Measurements from ENCODE around the gene SELENOO.
"Not testable (repeated sequence)": the region's sequence is repeated elsewhere in the genome, so short reads cannot be mapped to it uniquely, and the experiment has no call there.

The SELENOO gene

DNA sequence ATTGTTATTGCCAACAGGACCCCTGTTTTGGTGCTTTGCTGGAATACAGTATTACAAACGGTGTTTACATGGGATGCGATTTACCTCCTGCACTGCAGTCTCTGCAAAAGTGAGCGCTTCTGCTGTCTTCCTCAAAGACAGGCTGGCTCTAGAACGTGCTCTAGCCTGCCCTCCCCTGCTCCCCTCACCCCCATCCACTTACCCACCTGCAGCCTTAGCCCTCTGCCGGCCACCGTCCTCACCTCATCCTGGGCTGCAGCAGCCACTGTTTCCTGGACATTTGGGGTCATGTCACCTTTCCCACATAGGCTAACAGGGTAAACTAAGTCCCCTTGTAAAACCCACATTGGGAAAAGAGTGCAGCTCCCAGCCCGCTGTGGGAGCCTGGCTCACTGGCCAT lies 39.9 kb upstream of the SELENOO start:
- H3K4me1 ChIP-seq: no peaks in the 10 kb centered on the region
- no peaks in the 10 kb centered on the region for H3K9me3 ChIP-seq
- no peaks in the 10 kb centered on the region for H3K27me3 ChIP-seq
- no peak for DNase-seq
- no peak overlapping the region for H3K4me3 ChIP-seq (ENCODE audit: low read depth, low read length)
- TF ChIP-seq, protein P1, sequence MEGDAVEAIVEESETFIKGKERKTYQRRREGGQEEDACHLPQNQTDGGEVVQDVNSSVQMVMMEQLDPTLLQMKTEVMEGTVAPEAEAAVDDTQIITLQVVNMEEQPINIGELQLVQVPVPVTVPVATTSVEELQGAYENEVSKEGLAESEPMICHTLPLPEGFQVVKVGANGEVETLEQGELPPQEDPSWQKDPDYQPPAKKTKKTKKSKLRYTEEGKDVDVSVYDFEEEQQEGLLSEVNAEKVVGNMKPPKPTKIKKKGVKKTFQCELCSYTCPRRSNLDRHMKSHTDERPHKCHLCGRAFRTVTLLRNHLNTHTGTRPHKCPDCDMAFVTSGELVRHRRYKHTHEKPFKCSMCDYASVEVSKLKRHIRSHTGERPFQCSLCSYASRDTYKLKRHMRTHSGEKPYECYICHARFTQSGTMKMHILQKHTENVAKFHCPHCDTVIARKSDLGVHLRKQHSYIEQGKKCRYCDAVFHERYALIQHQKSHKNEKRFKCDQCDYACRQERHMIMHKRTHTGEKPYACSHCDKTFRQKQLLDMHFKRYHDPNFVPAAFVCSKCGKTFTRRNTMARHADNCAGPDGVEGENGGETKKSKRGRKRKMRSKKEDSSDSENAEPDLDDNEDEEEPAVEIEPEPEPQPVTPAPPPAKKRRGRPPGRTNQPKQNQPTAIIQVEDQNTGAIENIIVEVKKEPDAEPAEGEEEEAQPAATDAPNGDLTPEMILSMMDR (IDR thresholded peaks at IDR 0.05; ENCODE audit: low read depth, low read length): no peak
- H3K36me3 ChIP-seq: no peaks in the 10 kb centered on the region

DNA sequence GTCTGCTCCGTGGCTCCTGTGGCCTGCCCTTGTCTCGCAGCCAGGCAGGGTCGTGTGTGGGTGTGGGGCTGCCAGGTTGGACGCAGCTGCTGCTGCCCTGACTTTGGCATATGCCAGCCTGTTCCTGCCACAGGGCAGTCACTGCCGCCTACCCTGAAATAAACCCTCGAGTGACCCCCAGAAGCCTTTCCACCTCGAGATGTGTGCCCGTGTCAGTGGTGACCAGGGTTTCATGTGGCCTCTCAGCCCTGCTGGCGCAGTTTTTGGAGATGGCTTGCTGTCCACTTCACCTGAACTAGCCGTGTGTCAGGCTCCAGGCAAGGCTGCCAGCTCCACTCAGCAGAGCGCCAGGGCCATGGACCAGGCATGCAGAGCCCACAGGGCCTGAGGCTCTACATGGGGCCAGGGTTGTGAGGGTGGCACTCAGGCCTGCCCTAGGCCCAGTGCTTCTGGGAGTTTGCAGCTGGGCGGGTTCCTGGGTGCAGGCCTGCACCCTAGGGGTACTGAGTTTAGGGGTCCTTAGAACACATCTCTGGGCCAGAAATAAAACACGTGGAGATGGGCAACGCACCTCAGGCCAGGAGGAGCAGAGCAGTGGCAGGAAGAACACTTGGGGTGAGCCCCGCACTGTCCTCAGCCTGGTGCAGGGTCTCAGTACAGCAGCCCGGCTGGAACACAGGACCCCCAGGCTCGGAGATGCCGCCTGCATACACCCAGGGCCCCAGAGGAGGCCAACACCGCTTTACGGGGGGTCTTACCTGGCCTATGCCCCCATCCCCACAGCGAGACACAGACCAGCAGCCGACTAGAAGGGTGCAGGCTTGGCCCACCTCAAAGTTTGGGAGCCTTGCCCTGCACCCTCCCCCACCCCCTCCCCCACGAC lies 39.1 kb upstream of the SELENOO start:
- TF ChIP-seq, protein P1 (IDR thresholded peaks at IDR 0.05; ENCODE audit: low read depth, low read length): no peak
- no peaks in the 10 kb centered on the region for H3K36me3 ChIP-seq
- no peaks in the 10 kb centered on the region for H3K4me1 ChIP-seq
- H3K4me3 ChIP-seq (ENCODE audit: low read depth, low read length): no peak overlapping the region
- DNase-seq: no peak
- no peaks in the 10 kb centered on the region; the same call in 1 of the 2 replicates for H3K9me3 ChIP-seq
- H3K27me3 ChIP-seq: no peaks in the 10 kb centered on the region

DNA sequence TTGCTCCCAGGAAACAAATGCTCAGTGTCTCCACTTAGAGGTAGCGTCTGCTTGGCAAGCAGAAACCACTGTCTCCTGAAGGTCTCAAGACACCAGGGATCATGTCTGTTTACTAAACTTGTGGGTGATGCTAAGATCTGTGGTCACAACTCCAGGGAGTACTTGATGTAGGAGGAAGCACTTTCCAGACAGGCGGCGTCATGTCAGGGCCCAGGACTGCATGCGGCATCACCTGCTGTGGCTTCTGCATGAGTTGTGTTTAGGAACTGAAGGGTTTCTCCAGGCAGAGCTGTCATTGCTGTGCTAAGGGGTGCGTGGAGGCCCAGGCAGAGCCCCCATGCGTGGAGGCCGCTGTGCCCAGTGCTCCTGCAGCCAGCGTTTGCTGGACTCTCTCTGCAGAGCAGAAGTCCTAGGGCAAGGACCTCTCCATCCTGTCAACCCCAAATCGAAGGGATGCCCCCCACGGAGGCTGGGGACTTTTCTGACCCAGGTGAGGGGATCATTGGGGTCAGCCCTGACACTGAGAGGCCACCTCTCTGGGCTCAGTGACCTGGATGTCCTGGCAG lies 38.3 kb upstream of the SELENOO start:
- Histone ChIP-seq H3K27me3 (no peaks in the 10 kb centered on the region), H3K4me1 (no peaks in the 10 kb centered on the region), H3K36me3 (no peaks in the 10 kb centered on the region), H3K9me3 (no peaks in the 10 kb centered on the region; the same call in 1 of the 2 replicates), H3K4me3 (ENCODE audit: low read depth, low read length) (no peak overlapping the region)
- no peak for DNase-seq
- TF ChIP-seq, protein P1 (IDR thresholded peaks at IDR 0.05; ENCODE audit: low read depth, low read length): no peak

DNA sequence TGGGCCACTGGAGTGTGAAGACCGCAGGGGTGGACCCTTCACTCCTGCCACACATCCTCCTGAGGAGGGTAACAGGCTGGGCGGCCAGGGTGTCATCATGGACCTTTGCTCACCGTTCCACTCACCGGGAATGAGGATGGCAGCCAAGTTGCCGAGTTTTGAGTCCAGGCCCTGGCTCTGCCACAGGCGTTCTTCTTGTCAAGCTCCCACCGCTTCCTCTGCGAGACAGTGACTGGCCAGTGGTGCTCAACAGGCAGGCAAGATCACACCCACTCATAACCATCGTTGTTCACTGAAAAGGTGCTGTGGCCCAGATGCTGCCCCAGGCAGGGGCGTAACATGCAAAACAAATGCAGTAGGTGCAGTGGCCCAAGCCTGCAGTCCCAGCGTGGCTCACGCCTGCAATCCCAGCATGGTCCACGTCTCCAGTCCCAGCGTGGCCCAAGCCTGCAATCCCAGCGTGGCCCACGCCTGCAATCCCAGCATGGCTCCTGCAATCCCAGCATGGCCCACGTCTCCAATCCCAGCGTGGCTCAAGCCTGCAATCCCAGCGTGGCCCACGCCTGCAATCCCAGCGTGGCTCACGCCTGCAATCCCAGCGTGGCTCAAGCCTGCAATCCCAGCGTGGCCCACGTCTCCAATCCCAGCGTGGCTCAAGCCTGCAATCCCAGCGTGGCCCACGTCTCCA lies 35.2 kb upstream of the SELENOO start:
- H3K4me1 ChIP-seq: no peaks in the 10 kb centered on the region
- no peak overlapping the region for H3K4me3 ChIP-seq (ENCODE audit: low read depth, low read length)
- DNase-seq: no peak
- no peaks in the 10 kb centered on the region for H3K36me3 ChIP-seq
- no peaks in the 10 kb centered on the region; the same call in 1 of the 2 replicates for H3K9me3 ChIP-seq
- H3K27me3 ChIP-seq: peaks cover 6% of the 10 kb centered on the region
- TF ChIP-seq, protein P1 (IDR thresholded peaks at IDR 0.05; ENCODE audit: low read depth, low read length): no peak

DNA sequence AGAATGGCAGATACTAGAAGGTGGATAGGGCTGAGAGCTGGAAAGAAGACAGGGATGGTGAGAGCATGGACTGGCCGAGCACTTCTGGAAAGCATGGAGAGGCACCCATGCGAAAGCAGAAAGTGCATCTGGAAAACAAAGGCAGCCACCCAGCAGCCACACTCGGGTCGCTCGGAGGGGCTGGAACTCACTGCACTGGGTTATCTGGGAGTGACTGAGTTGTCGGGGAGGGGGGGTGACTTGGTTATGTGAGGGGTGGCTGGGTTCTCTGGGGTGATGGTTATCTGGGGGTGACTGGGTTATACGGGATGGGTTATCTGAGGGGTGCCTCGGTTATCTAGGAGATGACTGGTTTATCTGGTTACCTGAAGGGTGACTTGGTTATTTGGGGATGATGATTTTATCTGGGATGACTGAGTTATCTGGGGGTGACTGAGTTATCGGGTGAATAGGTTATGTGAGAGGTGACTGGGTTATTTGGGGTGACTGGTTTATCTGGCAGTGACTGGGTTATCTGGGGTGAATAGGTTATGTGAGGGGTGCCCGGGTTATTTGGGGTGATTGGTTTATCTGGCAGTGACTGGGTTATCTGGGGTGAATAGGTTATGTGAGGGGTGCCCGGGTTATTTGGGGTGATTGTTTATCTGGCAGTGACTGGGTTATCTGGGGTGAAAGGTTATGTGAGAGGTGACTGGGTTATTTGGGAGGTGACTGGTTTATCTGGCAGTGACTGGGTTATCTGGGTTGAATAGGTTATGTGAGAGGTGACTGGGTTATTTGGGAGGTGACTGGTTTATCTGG lies 32.9 kb upstream of the SELENOO start:
- Histone ChIP-seq H3K4me1 (no peaks in the 10 kb centered on the region), H3K27me3 (peaks cover 10% of the 10 kb centered on the region), H3K36me3 (no peaks in the 10 kb centered on the region), H3K4me3 (ENCODE audit: low read depth, low read length) (no peak overlapping the region), H3K9me3 (no peaks in the 10 kb centered on the region; the same call in 1 of the 2 replicates)
- DNase-seq: peak; percentile 8
- TF ChIP-seq, protein P1 (IDR thresholded peaks at IDR 0.05; ENCODE audit: low read depth, low read length): no peak

DNA sequence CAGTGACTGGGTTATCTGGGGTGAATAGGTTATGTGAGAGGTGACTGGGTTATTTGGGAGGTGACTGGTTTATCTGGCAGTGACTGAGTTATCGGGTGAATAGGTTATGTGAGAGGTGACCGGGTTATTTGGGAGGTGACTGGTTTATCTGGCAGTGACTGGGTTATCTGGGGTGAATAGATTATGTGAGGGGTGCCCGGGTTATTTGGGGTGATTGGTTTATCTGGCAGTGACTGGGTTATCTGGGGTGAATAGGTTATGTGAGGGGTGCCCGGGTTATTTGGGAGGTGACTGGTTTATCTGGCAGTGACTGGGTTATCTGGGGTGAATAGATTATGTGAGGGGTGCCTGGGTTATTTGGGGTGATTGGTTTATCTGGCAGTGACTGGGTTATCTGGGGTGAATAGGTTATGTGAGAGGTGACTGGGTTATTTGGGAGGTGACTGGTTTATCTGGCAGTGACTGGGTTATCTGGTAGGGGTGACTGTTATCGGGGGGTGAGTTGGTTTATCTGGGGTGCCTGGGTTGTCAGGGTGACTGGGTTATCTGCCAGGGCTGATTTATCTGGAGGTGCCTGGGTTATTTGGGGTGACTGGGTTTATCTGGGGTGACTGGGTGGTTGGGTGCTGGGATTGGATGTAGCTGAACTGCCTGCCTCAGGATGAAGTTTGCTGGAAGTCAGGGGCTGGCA lies 32.2 kb upstream of the SELENOO start:
- H3K4me3 ChIP-seq (ENCODE audit: low read depth, low read length); H3K36me3 ChIP-seq; H3K27me3 ChIP-seq; H3K4me1 ChIP-seq; H3K9me3 ChIP-seq; DNase-seq: not testable (repeated sequence)

Measured in BE2C (cell line).